COLO668 (cell line): Measurements from ENCODE around the gene RAF1.

ENCODE experiments used
- DNase-seq: peaks from one replicate; lab custom pipeline; 2025; ENCODE audit not compliant: unreplicated experiment; lab: John Stamatoyannopoulos, UW

RAF1 gene

DNA sequence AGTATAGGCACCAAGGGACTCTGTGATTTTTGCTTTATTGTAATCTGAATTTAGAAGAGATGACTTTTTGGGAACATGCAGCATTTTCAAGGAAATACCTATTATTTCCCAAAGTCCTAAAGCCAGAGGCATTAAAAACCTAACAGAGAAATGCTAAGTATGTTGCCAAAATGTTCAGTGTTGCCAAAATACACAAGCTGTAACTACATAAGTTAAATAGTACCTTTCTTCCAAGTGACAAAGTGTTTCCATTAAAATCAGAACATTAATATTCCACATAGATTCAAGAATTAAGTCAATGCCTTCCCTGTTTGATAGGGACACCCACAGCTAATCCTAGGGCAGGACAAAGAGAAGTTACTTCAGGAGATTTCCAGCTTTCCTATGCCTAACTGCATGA, 65.0 kb downstream of the RAF1 start:
- no peak for DNase-seq

GRCh38 chr3:12593473-12593872, 70.4 kb downstream of the RAF1 start:
- no peak for DNase-seq

DNA sequence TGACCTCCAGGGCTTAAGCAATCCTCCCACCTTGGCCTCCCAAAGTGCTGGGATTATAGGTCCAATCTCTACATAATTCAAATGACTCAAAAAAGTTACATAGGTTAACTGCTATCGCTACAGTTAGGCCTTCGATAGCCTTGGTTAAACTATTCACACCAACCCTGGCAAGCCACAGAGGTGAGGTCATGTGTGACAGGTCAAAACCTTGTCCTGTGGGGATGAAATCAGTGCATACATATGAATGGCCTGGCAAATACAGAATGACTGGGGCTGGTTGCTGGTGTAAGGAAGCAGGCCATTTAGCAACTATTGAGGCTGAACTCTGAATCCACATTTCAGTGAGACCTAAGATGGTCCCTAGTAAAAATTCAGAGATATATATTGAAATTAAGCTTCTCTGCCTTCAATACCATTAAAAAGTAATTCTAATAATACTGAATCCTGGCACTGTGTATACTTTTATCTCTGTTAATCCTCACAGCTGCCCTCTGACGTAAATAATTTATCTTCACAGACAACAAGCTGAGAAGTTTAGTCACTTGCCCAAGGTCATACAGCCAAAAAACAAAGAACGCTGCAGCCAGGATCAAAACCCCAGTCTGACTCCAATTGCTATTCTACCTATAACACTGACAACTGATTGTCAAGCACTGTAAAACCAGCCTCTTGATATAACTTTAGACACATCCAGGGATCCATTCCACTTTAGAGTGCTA, 71.8 kb downstream of the RAF1 start:
- DNase-seq = no peak

- DNase-seq = no peak
Measured at GRCh38 chr3:12591456-12591855, 72.5 kb downstream of the RAF1 start.

GRCh38 chr3:12590096-12590495, 73.8 kb downstream of the RAF1 start:
- DNase-seq = no peak

- peak; percentile 76 for DNase-seq
Measured at GRCh38 chr3:12588039-12589009, 75.6 kb downstream of the RAF1 start.

DNA sequence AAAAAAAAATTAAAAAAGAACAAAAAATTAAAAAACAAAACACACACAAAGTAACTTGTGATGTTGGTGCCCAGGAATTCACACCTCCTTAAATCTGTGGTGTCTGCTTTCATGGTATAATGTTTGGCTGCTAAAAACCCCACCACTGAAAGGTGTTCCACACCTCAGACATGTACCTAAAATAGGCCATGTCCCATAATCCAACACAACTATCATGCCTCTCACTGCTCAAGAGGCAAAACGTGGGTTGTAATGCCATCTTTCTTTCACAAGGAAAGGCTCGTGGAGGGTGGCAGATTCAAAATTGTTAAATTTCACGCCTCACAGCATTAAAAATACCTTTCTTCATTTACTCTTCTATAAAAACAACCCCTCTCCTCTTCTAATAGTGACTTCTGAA, 77.5 kb downstream of the RAF1 start:
- DNase-seq = no peak

DNA sequence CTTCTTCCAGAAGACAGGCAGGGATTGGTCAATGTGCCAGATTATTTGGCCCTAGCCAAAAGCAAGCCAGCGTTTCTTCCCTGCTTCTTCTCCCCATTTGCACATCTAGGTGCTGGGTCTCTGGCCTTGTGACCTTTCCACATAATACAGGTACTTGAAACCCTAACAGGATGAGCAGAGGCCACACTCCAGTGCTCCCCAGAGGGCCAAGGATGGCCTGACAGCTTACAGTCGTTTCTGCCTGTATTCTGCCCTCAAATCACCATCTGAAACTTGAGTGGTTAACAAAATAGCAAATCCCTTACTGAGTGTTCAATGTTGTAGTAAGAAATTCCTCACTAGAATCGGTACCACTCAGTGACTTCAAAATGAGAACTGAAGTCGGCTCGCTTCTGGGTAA, 77.9 kb downstream of the RAF1 start:
- DNase-seq = no peak

DNA sequence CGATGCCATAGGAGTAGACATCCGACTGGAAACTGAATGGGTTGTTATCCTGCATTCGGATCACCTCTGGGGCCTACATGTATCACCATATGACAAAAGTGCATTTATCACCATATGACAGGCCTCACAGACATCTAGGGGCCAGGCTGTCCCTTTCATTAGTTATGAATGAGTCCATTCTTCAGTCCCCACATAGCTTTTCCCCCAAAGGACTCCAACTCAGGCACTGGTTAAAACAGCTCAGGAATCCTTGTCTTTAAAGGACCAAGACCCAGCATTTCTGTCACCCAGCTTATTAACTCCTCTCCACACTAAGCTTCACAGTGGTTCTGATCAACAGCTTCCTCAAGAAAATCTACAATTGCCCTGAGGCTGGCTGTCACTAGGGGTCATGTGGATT, 78.7 kb downstream of the RAF1 start:
- no peak for DNase-seq

- DNase-seq = no peak
Measured at GRCh38 chr3:12584083-12584482, 79.8 kb downstream of the RAF1 start.

GRCh38 chr3:12583280-12583679, 80.6 kb downstream of the RAF1 start:
- DNase-seq = no peak

- no peak for DNase-seq
Measured at GRCh38 chr3:12582730-12583129, 81.2 kb downstream of the RAF1 start.

DNA sequence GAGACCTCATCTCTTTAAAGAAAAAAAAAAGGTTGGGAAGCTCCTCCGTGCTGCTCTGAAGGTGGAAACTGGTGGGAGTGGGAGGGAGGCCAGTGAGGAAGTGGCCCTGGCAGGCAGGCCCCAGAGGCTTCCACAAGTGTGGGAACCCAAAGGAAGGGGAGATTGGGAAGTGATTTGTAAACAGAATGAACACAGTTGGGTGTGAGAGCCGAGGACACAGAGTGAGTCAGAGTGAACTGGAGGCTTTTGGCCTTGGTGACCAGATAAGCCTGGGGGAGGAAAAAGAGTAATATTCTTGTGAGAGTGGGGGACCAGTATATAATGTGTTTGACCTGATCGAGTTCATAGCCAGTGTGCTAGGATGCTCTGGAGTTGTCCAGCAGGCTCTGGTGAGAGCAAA, 84.0 kb downstream of the RAF1 start:
- no peak for DNase-seq

DNA sequence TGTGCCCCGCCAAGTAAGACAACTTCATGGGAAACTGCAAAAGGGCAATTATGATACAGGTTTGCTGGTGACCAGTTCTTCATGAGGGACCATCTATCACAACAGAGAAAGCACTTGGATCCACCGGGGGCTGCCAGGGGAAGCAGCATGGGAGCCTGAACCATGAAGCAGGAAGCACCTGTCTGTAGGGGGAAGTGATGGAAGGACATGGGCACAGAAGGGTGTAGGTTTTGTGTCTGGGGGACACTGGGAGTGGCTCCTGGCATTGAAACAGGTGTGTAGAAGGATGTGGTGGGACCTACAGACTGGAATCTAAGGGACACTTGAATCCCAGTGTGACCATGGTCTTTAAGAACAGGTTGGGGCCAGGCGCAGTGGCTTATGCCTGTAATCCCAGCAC, 84.5 kb downstream of the RAF1 start:
- no peak for DNase-seq

DNA sequence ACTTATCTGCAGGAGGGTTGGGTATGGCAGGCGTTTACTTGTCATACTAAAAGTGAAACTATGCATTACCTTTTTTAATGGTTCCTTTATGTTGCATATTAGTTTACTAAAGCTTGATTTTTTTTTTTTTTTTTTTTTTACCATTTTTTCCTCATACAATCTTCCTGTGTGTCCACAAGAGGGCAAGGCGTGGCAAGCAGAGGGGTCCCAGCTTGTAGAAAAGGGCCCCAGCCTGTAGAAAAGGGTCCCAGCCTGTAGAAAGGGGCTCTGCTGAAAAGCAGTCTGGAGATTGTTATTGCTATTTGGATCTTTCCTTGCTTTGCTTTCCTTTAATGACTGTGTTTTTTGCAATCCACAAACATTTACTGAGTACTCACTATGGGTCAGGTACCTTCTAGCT, 85.2 kb downstream of the RAF1 start:
- no peak for DNase-seq

GRCh38 chr3:12577379-12577778, 86.5 kb downstream of the RAF1 start:
- no peak for DNase-seq

GRCh38 chr3:12574661-12575060, 89.3 kb downstream of the RAF1 start:
- DNase-seq = no peak

GRCh38 chr3:12574131-12574530, 89.8 kb downstream of the RAF1 start:
- no peak for DNase-seq

DNA sequence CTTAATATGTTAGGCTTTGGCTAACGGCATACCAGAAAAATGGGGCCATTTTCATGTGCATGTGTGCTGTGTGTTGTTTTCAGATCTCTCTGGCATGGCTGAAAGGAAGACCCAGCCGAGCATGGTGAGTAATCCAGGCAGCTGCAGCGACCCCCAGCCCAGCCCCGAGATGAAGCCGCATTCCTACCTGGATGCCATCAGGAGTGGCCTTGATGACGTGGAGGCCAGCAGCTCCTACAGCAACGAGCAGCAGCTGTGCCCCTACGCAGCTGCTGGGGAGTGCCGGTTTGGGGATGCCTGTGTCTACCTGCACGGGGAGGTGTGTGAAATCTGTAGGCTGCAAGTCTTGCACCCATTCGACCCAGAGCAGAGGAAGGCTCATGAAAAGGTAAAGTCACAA, 91.9 kb downstream of the RAF1 start:
- DNase-seq = no peak

DNA sequence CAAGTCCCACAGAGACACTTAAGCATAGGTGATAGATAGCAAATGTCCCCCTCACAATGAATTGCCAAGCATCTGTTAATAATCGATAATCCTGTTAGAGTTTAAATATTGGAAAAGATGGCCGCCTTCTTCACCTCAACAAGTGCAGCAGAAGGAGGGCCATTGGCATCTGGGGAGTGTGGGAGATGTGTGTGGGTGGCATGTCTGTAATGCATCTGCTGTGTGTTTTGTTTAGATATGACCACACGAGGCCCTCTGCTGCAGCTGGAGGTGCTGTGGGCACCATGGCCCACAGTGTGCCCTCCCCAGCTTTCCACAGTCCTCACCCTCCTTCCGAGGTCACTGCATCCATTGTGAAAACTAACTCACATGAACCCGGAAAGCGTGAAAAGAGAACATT, 94.1 kb downstream of the RAF1 start:
- DNase-seq = no peak

DNA sequence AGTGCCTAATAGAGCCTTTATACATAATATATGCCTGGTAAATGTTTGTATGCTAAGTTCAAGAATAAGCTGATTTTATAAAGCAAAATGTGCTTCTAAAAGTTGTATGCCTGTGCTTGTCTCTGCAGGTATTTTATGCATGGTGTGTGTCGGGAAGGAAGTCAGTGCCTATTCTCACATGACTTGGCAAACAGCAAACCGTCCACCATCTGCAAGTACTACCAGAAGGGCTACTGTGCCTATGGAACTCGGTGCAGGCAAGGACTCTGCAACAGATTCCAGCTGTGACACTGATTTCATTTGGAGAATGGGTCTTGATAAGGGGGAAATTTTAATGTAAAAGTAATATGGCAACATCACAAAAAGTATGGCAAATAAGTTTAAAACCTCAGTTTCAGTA, 95.2 kb downstream of the RAF1 start:
- no peak for DNase-seq

DNA sequence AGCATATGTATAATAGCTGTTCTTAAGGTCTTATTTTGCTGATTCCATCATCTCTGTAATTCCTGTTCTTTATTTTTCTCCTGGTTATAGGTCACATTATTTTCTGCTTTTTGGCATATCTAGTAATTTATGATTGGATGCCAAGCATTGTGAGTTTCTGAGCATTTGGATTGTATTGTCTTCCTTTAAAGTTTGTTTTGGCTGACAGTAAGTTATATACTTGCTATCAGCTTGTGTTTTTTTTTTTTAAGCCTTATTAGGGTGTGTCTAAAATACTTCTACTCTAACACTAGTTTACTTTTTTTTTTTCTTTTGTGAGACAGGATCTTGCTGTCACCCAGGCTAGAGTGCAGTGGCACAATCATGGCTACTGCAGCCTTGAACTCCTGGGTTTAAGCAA, 96.9 kb downstream of the RAF1 start:
- DNase-seq = no peak
